IMR-90 (cell line): ENCODE data around the gene FBXL7. TPM values are rescaled to one million over a fixed set of nuclear protein-coding genes. Genes with fewer than 3 reads are reported as not detected.

Source experiments
- ATAC-seq: fragments of 200-7000 bp; cut with Tn5 transposase; 2 replicates; pipeline ENCODE4 v1.9.1; 2020; ENCODE audit warnings: low read depth, mild to moderate bottlenecking, moderate library complexity
- BruUV-seq: library from RNA; stranded (reverse); fragments of 400-500 nt; replicated peaks from 2 replicates; lab custom pipeline; 2021; lab: Mats Ljungman, UMichigan
- CTCF ChIA-PET: fragments of 300-600 bp; formaldehyde crosslinking; extraction: SDS; loops from one replicate; lab custom pipeline; 2021; ENCODE audit warnings: antibody characterized with exemption; lab: Yijun Ruan, JAX
- POLR2A ChIA-PET: fragments of 300-600 bp; sonication (Branson Sonifier 250); formaldehyde crosslinking; loops from one replicate; lab custom pipeline; 2022; ENCODE audit warnings: antibody characterized with exemption; ENCODE audit not compliant: unreplicated experiment; lab: Charles Lee
- DNase-seq: peaks from one replicate; pipeline ENCODE4 v3.0.0; 2013
- H2AFZ ChIP-seq: replicated peaks from 2 replicates; pipeline ENCODE3; 2013; ENCODE audit warnings: low read length, mild to moderate bottlenecking; ENCODE audit not compliant: poor library complexity
- H2AK5ac ChIP-seq: 2 replicates; pipeline ENCODE4 v1.6.1; 2013; ENCODE audit warnings: low read depth, low read length, inconsistent platforms
- H2AK9ac ChIP-seq: replicated peaks from 2 replicates; pipeline ENCODE3; 2013; ENCODE audit warnings: mild to moderate bottlenecking, low read depth, low read length, moderate library complexity; ENCODE audit not compliant: poor library complexity
- H2BK120ac ChIP-seq: 2 replicates; pipeline ENCODE4 v1.6.1; 2013; ENCODE audit warnings: low read depth, low read length, inconsistent platforms
- H2BK15ac ChIP-seq: 3 replicates; pipeline ENCODE4 v1.6.1; 2013; ENCODE audit warnings: low read depth, low read length, inconsistent platforms
- H2BK20ac ChIP-seq: 2 replicates; pipeline ENCODE4 v1.6.1; 2013; ENCODE audit warnings: low read depth, mild to moderate bottlenecking, inconsistent platforms, low read length, moderate library complexity
- H2BK5ac ChIP-seq: 2 replicates; pipeline ENCODE4 v1.6.1; 2013; ENCODE audit warnings: mild to moderate bottlenecking, low read depth, low read length, inconsistent platforms; ENCODE audit not compliant: poor library complexity, severe bottlenecking
- H3K14ac ChIP-seq: replicated peaks from 2 replicates; pipeline ENCODE4 v1.6.1; 2013; ENCODE audit warnings: low read depth, low read length, inconsistent platforms
- H3K18ac ChIP-seq: 2 replicates; pipeline ENCODE4 v1.6.1; 2013; ENCODE audit warnings: low read depth, low read length, control low read depth
- H3K23ac ChIP-seq: 2 replicates; pipeline ENCODE4 v1.6.1; 2013; ENCODE audit warnings: low read depth, low read length, inconsistent platforms
- H3K27ac ChIP-seq: 2 replicates; pipeline ENCODE4 v1.5.1; 2013; ENCODE audit warnings: mild to moderate bottlenecking, control low read depth, low read length; ENCODE audit not compliant: insufficient read depth
- H3K27me3 ChIP-seq: 2 replicates; pipeline ENCODE4 v1.6.1; 2013; ENCODE audit warnings: low read length; ENCODE audit not compliant: control insufficient read depth, insufficient read depth
- H3K36me3 ChIP-seq: 2 replicates; pipeline ENCODE4 v1.6.1; 2013; ENCODE audit warnings: low read length, mixed read lengths; ENCODE audit not compliant: control insufficient read depth, insufficient read depth
- H3K4ac ChIP-seq: 2 replicates; pipeline ENCODE4 v1.6.1; 2013; ENCODE audit warnings: low read depth, low read length, inconsistent platforms
- H3K4me1 ChIP-seq: 2 replicates; pipeline ENCODE4 v1.6.1; 2013; ENCODE audit warnings: low read length, mixed read lengths; ENCODE audit not compliant: control insufficient read depth, insufficient read depth
- H3K4me2 ChIP-seq: 2 replicates; pipeline ENCODE4 v1.6.1; 2013; ENCODE audit warnings: low read depth, mild to moderate bottlenecking, control low read depth, low read length, moderate library complexity
- H3K4me3 ChIP-seq: 2 replicates; pipeline ENCODE4 v1.5.1; 2013; ENCODE audit warnings: low read depth, mild to moderate bottlenecking, control low read depth, low read length, moderate library complexity; ENCODE audit not compliant: insufficient read depth
- H3K56ac ChIP-seq: 2 replicates; pipeline ENCODE4 v1.6.1; 2013; ENCODE audit warnings: low read length, inconsistent platforms; ENCODE audit not compliant: insufficient read depth; ENCODE audit errors: extremely low read depth
- H3K79me1 ChIP-seq, 2 experiments: 2 replicates each; pipeline ENCODE4 v1.6.1; 2013; ENCODE audit warnings: low read length in 2 of 2, inconsistent platforms in 1 of 2, low read depth in 1 of 2
- H3K9ac ChIP-seq: 2 replicates; pipeline ENCODE4 v1.6.1; 2013; ENCODE audit warnings: low read depth, low read length, control low read depth
- H3K9me1 ChIP-seq: 2 replicates; pipeline ENCODE4 v1.6.1; 2013; ENCODE audit warnings: low read length, inconsistent platforms; ENCODE audit not compliant: insufficient read depth
- H3K9me3 ChIP-seq: 2 replicates; pipeline ENCODE4 v1.6.1; 2013; ENCODE audit warnings: low read length; ENCODE audit not compliant: control insufficient read depth, insufficient read depth
- H4K20me1 ChIP-seq: 2 replicates; pipeline ENCODE4 v1.6.1; 2013; ENCODE audit warnings: low read length, inconsistent platforms; ENCODE audit not compliant: insufficient read depth
- H4K5ac ChIP-seq: 2 replicates; pipeline ENCODE4 v1.6.1; 2013; ENCODE audit warnings: mild to moderate bottlenecking, low read depth, low read length, control low read depth
- H4K8ac ChIP-seq, 2 experiments: 2 replicates each; pipeline ENCODE4 v1.6.1; 2013; ENCODE audit warnings: low read depth in 2 of 2, low read length in 2 of 2, control low read depth in 1 of 2, inconsistent platforms in 1 of 2
- H4K91ac ChIP-seq: 2 replicates; pipeline ENCODE4 v1.6.1; 2013; ENCODE audit warnings: low read depth, low read length, inconsistent platforms; ENCODE audit not compliant: insufficient read depth
- MAFK ChIP-seq: IDR thresholded peaks from 2 replicates; pipeline ENCODE4 v1.6.1; 2012; ENCODE audit warnings: low read depth, low read length, improper control_type of control experiment
- MAZ ChIP-seq: IDR thresholded peaks from 2 replicates; pipeline ENCODE4 v1.6.1; 2012; ENCODE audit warnings: low read depth, mild to moderate bottlenecking, low read length, improper control_type of control experiment, moderate library complexity, borderline replicate concordance
- MXI1 ChIP-seq: IDR thresholded peaks from 2 replicates; pipeline ENCODE4 v1.6.1; 2012; ENCODE audit warnings: low read depth, mild to moderate bottlenecking, low read length, moderate library complexity, borderline replicate concordance
- RAD21 ChIP-seq: IDR thresholded peaks from 2 replicates; pipeline ENCODE4 v1.6.1; 2012; ENCODE audit warnings: low read length, improper control_type of control experiment
- RCOR1 ChIP-seq: IDR thresholded peaks from 2 replicates; pipeline ENCODE4 v1.6.1; 2012; ENCODE audit warnings: mild to moderate bottlenecking, low read length, improper control_type of control experiment; ENCODE audit not compliant: insufficient replicate concordance
- RFX5 ChIP-seq: IDR thresholded peaks from 2 replicates; pipeline ENCODE4 v1.8.0; 2012; ENCODE audit warnings: low read depth, mild to moderate bottlenecking, low read length, moderate library complexity
- SMC3 ChIP-seq: fragments of 150-350 bp; IDR thresholded peaks from 2 replicates; pipeline ENCODE4 v1.6.1; 2016; ENCODE audit warnings: low read depth, mild to moderate bottlenecking, antibody characterized with exemption, low read length, moderate library complexity
- WGBS, 2 experiments: methylation state at CpG; one replicate each; pipeline versions ENCODE4 v1.1.5 to v1.1.7; 2013; ENCODE audit warnings: missing lambda C conversion rate in 2 of 2; ENCODE audit not compliant: insufficient read length in 1 of 2; ENCODE audit errors: extremely low coverage in 2 of 2; 5-methylcytosine and 5-hydroxymethylcytosine counted together
- dilution Hi-C: fragments of 300-500 bp; cut with HindIII; formaldehyde crosslinking; loops from one replicate; pipeline ENCODE4 v1.14.3; 2018; ENCODE audit warnings: low sequenced_read_pairs; ENCODE audit not compliant: unreplicated experiment
- in situ Hi-C: fragments of 300-500 bp; cut with MboI; formaldehyde crosslinking; loops from 3 replicates; pipeline ENCODE4 v1.14.3; 2019; ENCODE audit warnings: low sequenced_read_pairs, inconsistent platforms, mixed read lengths
- intact Hi-C: fragments of 100-400 bp; cut with micrococcal nuclease; formaldehyde crosslinking; loops from 2 replicates; pipeline ENCODE4 v1.10.0; 2022
- polyA plus RNA-seq, 3 experiments: library from polyadenylated mRNA; depleted of rRNA; stranded (reverse); fragments of >200 nt; gene quantifications; 2 replicates each; pipeline ENCODE4 v1.2.3, GENCODE V29; 2012; ENCODE audit warnings: low replicate concordance in 1 of 3
- total RNA-seq: library from RNA; depleted of rRNA; stranded (reverse); fragments of >200 nt; gene quantifications from 2 replicates; pipeline ENCODE4 v1.2.3, GENCODE V29; 2012

FBXL7 gene
- total and polyA plus RNA-seq, 2 of the 4 experiments (the other 2 are of a cell fraction), result 4.1 to 10.2 TPM

DNA sequence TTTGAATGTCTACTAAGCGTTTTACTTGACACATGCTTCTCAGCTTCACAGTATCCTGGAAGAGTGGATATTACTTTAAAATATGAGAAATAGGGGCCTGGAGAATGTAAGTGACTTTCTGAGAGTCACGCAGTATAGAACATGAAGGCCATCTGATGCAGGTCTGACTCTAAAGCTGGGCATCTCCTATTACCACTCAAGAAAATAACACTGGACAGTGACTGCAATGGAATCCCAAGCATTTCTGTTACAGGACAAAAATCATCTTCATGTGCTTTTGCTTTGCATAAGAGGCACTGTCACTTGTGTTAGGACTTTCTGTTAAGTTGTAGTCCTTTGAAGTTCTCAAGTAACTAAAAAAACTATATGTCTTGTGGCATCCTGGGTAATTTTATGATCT, 335.5 kb downstream of the FBXL7 start (continued):
- no peak for TF ChIP-seq RCOR1
- TF ChIP-seq RAD21, result no peak
- no peak for TF ChIP-seq MAZ
- no peak for TF ChIP-seq MAFK

DNA sequence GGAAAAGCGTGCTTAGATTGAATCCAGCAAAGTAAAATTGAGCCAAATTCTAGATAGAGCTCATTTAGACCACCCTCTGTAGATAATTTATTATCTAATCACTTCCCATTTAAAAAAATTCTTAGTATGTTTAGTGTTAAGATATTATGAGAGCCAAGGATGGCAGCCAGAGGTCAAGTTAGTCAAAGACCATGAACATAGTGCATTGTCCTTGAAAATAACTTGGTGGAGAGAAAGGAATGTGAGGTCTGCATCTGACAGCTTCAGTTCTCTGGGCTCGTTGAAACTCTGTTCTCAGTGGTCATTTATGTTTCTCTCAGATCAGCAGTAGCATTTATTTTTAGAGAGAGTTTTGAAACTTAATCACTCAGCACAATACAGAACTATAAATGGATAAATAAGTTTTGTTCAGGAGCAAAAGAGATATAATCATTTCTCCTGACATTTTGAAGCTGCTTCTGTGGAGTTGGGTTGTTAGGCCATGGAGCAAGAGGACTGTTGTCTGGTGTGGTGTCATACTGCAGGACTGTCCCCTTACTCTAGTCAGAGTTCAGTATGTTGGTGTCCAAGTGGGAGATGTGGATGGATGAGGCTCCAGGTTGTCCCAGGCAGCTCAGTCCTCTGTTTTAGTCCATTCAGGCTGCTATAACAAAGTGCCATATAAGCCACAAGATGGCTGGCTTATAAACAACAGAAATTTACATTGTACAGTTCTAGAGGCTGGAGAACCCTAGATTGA, 337.7 kb downstream of the FBXL7 start:
- Histone ChIP-seq H3K56ac (no peak overlapping the region), H4K20me1 (no peaks in the 10 kb centered on the region), H2BK120ac (no peak overlapping the region), H4K8ac (no peak overlapping the region), H3K4me3 (no peak overlapping the region), H3K4me1 (peaks cover 7% of the 10 kb centered on the region), H3K9me3 (peaks cover 4% of the 10 kb centered on the region), H2AK9ac (no peak overlapping the region), H3K9ac (no peak overlapping the region), H3K27me3 (no peaks in the 10 kb centered on the region), H3K4ac (no peak overlapping the region), H3K79me1 (peaks cover 12 to 18% of the 10 kb centered on the region in 2 experiments; a peak in 3 of 4 replicates), H3K18ac (no peak overlapping the region), H3K36me3 (no peaks in the 10 kb centered on the region), H3K14ac (no peak overlapping the region; the same call in 1 of the 2 replicates), H2BK15ac (no peak overlapping the region), H3K4me2 (no peak overlapping the region), H2AFZ (no peak overlapping the region), H4K91ac (no peak overlapping the region), H2AK5ac (no peak overlapping the region), H3K23ac (no peak overlapping the region), H4K5ac (no peak overlapping the region), H2BK5ac (no peak overlapping the region), H2BK20ac (no peak overlapping the region), H3K27ac (no peak overlapping the region), H3K9me1 (no peaks in the 10 kb centered on the region; the same call in 1 of the 2 replicates)
- TF ChIP-seq SMC3, result no peak
- TF ChIP-seq MXI1, result no peak
- no peak for TF ChIP-seq MAZ
- no peak for TF ChIP-seq RCOR1
- TF ChIP-seq MAFK, result no peak
- no peak for TF ChIP-seq RFX5
- no TSS peak for BruUV-seq
- ATAC-seq, result no peak
- intact Hi-C loops, result loop anchor here (5.0 kb wide), 2 partner anchors 155 to 335 kb away; partner anchors contain the start of gene FBXL7
- ChIA-PET POLR2A (no interaction called here), CTCF (interaction anchor here (0.7 kb wide), 1 partner anchor 28 kb away, joined by 3 read pairs; no protein-coding TSS in a partner anchor)
- in situ Hi-C loops, result no loop called here
- dilution Hi-C loops, result no loop called here
- no peak for DNase-seq
- no CpG with 5 or more reads among the region's 2 CpGs for WGBS, 2 experiments
